HG03097 (cell line): Measurements from ENCODE around the gene OTULIN.

Source experiments
- ATAC-seq: cut with Tn5 transposase; IDR thresholded peaks from one replicate; pipeline ENCODE4 v1.9.1; 2021; ENCODE audit not compliant: unreplicated experiment, low FRiP score

Gene OTULIN

DNA sequence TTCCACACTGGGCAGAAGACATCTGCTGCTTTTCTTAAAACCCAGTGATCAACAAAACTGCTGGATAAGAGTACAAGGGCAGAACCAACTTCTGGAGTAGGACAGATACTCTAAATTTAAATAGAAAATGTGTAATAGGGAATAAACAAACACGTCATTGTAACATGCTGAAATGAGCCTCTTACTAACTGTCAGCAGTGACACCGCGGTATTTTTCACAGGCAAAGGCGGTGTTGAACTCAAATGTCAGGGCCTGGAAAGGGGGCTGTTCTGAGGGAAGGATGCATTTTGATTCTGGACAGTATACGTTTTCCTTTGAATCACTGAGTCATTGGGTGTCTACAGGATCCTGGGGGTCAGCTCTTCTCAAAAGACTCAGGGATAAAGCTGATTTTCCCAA lies 73.5 kb downstream of the OTULIN start:
- no peak for ATAC-seq

DNA sequence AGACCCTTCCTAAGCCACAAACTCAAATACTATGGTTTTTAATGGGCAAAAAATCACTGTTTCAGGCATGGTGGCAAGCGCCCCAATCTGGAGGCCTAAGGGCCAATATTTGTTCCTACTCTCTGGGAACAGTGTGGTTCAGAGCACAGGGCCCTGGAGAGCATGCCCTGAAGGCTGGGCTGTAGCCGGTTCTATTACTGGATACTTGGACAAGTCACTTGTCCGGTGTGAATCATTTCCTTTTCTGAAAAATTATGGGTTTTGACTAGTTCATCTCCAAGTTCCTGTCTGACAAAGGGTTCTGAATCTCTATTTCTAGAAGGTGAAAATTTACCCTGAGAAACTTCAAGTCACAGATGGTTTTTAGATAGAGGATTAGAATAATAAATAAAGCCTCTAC lies 75.0 kb downstream of the OTULIN start:
- no peak for ATAC-seq

DNA sequence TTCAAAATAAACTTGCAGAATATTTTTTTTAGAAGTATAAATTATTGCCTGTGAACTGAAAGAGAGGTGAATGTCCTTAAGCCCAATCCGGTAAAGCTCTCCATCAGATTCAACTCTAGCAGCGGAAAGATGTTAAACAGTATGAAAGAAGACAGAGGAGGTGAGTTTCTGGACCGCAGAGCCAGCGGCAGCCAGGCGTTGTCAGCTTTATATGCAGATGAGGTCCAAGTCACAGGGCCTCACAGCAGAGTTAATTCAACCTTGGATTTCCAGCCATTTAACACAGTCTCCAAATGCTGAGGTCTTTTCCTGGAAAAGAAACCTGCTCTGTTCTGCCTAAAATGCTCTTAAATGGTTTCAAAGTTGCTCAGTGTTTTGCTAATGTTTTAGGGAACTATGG lies 75.5 kb downstream of the OTULIN start:
- no peak for ATAC-seq

DNA sequence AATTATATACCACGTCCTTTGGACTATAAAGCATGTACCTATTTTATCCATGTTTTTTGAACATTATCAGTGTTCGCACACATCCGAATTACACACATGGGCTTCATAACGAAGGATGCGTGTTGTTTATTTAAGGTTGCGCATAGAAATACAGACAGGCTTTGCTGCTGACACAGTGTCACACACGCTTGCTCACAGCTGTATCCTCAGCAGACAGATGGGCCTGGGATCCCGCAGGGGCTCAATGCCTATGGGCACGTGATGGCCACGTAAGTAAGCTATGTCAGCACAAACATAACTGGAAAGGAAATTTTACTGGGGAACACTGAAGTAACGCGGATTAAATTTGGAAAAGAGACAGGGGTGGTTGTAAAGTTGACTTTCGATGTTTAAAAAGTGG lies 76.6 kb downstream of the OTULIN start:
- no peak for ATAC-seq

DNA sequence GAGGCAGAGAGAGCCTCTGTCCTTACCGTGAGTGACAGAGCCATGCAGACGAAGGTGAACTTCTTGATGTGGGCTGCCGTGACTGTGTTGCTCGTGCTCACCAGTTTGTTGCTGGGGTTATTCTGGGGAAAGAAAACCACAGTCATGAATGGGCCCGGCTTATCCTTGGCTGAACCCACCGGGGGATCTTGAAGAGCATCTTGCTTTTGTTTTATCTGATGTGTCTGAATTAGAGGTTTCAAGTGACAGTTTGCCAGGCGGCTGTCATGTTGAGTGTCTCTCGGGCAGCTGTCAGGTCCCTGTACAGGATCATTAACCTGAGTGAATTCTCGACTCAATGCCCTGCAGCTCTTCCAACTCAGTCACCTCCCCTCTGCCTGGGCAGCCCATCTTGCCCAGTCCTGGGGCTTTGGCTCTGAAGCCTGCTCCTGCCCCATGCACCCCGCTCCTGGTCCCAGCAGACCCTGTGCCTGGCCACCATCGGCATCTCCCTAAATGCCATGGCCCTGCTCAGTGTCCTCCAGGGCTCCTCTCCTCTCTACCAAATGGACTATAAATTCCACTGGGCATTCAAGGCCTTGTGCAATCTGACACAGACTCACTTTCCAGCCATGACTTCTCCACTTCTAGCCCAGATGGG lies 77.4 kb downstream of the OTULIN start:
- no peak for ATAC-seq

DNA sequence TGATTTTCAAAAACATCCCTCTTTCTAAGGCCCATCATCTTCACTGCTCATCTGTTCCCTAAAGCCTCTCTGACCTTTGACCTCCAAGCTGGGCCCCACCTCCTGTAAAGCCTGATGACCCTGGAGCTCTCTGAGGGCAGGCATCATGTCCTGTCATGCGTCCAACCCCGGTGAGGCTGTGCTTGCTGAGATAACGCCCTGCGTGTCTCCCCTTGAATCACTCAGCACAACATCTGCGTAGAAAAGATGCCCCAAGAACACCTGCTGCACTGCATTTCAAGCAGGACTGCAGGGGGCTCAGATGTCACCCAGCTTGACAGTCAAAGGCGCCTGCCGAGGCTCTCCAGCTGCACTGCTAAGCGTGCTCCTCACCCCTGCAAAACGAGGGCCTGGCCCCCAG lies 78.0 kb downstream of the OTULIN start:
- ATAC-seq: no peak

DNA sequence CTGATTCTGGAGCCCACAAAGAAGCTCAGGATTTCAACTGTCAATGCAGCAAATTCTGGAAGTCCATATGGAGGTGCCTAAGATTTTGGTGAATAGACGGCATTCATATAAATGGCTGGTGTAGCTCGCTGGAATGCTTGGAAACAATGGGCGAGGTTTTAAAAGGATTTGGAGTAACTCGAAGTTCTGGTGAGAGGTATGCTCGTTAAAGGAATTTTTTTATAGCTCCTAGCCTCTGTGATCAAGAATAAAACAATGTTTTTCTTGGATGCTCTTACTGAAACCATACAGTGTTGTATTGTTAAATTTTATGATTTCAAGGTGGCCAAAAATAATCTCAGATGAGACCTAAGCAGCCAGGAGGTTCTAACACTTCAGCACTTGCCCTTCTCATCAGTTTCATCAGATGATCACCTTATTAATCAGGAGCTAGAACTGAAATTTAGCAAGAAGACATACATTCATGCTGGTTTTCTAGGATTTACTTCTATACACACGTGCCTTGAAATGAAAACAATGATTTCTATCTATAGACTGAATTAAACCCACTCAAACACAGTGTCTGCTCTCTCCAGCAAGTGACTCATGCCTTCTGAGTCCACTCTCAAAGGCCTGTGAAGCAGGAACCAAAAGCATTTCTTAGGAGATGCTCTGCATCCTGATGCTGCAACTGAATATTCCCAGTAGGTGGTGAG lies 79.2 kb downstream of the OTULIN start:
- no peak for ATAC-seq

DNA sequence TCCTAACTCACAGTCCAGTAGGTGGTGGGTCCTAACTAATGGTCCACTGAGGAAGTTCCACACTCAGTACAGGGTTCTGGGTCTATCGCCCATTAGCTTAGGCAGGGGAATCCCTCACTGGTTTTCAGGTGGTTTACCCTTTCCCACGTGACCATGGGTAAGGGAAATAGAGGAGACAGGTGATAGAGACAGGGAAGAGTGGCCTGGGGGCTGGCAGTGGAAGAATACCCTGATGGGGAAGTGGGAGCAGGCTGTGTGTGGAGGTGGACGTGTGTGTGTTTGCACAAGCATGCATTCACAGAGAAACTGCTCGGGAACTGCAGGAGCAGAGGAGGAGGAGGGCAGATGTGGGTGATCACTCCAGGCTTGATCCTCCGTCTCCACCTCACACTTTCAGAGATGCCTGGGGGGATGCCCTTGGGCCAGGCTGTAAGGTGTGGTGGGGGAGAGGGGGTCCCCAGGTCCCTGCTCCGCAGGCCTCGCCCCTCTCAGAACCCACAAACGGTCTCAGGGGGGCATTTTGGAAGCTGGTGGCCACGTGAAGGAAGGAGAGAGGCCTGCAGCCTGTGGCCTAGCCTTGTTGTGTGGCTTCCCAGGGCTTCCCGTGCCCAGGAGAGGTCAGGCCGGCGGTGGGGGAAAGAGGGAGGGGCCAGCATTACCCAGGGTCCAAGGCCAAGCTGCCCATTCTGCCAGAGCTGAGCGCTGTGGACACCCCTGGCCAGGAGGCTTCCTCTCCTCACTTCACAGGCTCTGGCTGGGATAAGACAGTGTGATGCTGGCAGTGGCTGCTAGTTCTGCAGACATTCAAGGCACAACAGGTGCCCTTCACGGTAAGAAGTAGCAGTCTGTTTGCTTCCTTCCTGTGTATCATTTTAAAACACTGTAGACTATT lies 80.0 kb downstream of the OTULIN start:
- no peak for ATAC-seq

DNA sequence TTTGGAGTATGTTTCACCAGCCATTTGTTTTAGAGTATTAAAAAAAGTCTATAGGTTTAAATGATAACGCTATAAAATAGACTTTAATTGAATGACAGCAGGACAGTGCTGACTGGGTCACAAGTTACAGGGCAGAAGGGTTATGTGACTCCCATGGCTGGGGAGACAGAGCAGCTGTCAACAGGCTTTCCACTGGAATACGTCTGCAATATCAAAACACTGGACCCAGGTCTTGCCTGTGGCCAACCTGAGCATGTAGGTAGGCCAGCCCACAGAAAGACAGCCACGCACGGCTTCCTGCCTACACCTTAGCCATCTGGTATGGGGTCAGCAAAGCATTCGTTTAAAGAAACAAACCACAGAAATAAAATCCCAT lies 80.7 kb downstream of the OTULIN start:
- no peak for ATAC-seq

DNA sequence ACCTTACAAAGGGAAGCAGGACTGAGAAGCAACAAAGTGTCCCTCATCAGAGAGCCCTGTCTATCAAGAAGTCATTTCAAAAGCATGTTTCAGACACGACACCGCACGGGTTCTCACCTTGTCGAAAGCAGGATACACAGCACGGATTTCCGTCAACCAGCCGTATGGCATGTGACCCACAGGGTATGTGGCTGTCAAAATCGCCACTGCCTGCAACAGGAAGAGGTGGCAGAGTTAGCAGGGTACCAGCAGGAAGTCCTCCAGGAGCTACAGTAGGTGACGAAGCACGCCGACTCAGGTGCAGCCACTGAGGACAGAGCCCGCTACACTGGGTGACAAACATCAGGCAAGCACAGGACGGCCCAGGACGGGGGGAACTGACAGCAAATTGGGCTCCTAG lies 81.2 kb downstream of the OTULIN start:
- ATAC-seq: no peak

DNA sequence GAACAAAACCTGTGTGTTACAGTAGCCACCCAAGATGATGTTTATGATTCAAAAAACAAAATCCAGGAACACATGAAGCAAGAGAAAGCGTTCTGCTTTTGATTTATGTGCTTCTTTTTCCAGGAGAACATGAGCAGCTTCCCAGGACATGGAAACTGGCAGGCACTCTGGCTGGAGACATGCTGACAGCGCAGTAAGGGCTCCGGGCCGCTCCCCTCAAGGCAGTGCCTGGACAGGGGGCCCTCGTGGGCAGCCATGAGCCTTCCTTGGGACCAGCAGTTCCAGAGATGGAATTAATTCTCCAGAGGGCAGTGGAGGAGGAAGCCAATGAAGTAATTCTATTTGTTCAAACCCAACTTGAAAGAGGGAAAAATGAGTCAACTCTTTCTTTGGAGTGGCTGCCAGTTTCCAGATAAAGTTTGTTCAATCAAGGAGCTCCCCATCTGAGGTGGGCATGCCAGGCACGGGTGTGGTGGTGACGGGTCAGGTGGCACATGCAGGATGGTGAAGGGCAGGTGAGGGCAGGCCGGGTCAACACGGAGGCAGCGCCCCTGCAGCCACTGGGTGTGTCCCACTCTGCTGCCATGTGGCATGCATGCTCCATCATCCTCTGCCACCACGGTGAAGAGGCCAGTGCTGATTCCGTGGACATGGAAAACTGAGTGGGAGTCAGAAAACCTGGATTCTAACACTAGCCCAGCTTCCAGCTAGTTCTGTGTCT lies 83.8 kb downstream of the OTULIN start:
- ATAC-seq: no peak
